K562 (cell line): ENCODE results near the gene ZFP64. TPM values are rescaled to one million over a fixed set of nuclear protein-coding genes. Genes with fewer than 3 reads are reported as not detected.
A peak's percentile ranks its signal among the peaks of the same experiment; 100 is the strongest.

Source experiments
- ARID4B ChIP-seq: sonication (generic); formaldehyde crosslinking; IDR thresholded peaks from 2 replicates; pipeline ENCODE4 v1.8.0; 2022; ENCODE audit warnings: mild to moderate bottlenecking, missing genetic modification reagents
- ERF ChIP-seq: fragments of 450-650 bp; formaldehyde crosslinking; IDR thresholded peaks from 2 replicates; pipeline ENCODE4 v1.4.0; 2020; ENCODE audit warnings: mild to moderate bottlenecking, mixed read lengths
- GTF2B ChIP-seq: IDR thresholded peaks from 2 replicates; pipeline ENCODE4 v1.6.1; 2011; ENCODE audit not compliant: insufficient read length; ENCODE audit errors: extremely low read depth
- HCFC1 ChIP-seq: IDR thresholded peaks from 2 replicates; pipeline ENCODE4 v1.6.1; 2012; ENCODE audit warnings: low read depth, low read length, improper control_type of control experiment
- ID3 ChIP-seq, 2 experiments: fragments of 250-450 bp in 1 of 2; fragments of 450-650 bp in 1 of 2; sonication (Bioruptor Pico) in 1 of 2; IDR thresholded peaks; 2 replicates each; pipeline versions ENCODE4 v1.6.1 to v1.8.0; 2016 to 2021; ENCODE audit warnings: mild to moderate bottlenecking in 2 of 2, moderate library complexity in 2 of 2, missing compliant biosample characterization in 1 of 2, missing genetic modification characterization in 1 of 2
- KAT2B ChIP-seq: IDR thresholded peaks from one replicate; pipeline ENCODE4 v1.6.1; 2012; ENCODE audit warnings: low read depth, mild to moderate bottlenecking, control low read depth, inconsistent platforms, low read length, moderate library complexity
- KDM4B ChIP-seq, 2 experiments: fragments of 450-650 bp in 1 of 2; sonication (generic) in 1 of 2; IDR thresholded peaks; 2 replicates each; pipeline ENCODE4 v1.6.1; 2016 to 2017; ENCODE audit warnings: borderline replicate concordance in 2 of 2, antibody characterized with exemption in 1 of 2, low read depth in 1 of 2, mild to moderate bottlenecking in 1 of 2
- NFRKB ChIP-seq: fragments of 450-650 bp; IDR thresholded peaks from 2 replicates; pipeline ENCODE4 v1.6.1; 2016; ENCODE audit warnings: low read depth
- NFXL1 ChIP-seq: fragments of 450-650 bp; formaldehyde crosslinking; IDR thresholded peaks from 2 replicates; pipeline ENCODE4 v1.4.0; 2021; ENCODE audit warnings: mild to moderate bottlenecking
- NR4A1 ChIP-seq, 2 experiments: fragments of 250-450 bp in 1 of 2; fragments of 450-650 bp in 1 of 2; sonication (Bioruptor Pico) in 1 of 2; IDR thresholded peaks; 2 replicates each; pipeline versions ENCODE4 v1.4.0 to v1.6.1; 2016 to 2020; ENCODE audit warnings: mild to moderate bottlenecking in 2 of 2, missing compliant biosample characterization in 1 of 2, missing genetic modification characterization in 1 of 2, moderate library complexity in 1 of 2
- PKNOX1 ChIP-seq: fragments of 450-650 bp; IDR thresholded peaks from 2 replicates; pipeline ENCODE4 v1.6.1; 2016
- STAG1 ChIP-seq: sonication (generic); formaldehyde crosslinking; IDR thresholded peaks from 2 replicates; pipeline ENCODE4 v1.5.0; 2020; ENCODE audit warnings: missing genetic modification reagents, borderline replicate concordance
- THRA ChIP-seq: fragments of 450-650 bp; IDR thresholded peaks from 2 replicates; pipeline ENCODE4 v1.6.1; 2017; ENCODE audit warnings: mild to moderate bottlenecking, moderate library complexity
- TRIM28 ChIP-seq: fragments of 450-650 bp; IDR thresholded peaks from 2 replicates; pipeline ENCODE4 v1.6.1; 2017
- ZNF263 ChIP-seq: sonication (generic); formaldehyde crosslinking; IDR thresholded peaks from 2 replicates; pipeline ENCODE4 v1.8.0; 2022; ENCODE audit warnings: mild to moderate bottlenecking, missing genetic modification reagents, borderline replicate concordance
- ZNF354B ChIP-seq: fragments of 250-450 bp; sonication (Bioruptor Pico); IDR thresholded peaks from 2 replicates; pipeline ENCODE4 v1.4.0; 2020
- polyA plus RNA-seq, 8 experiments: library from polyadenylated mRNA; depleted of rRNA in 4 of 8; stranded (reverse) in 5 of 8; unstranded in 3 of 8; fragments of >200 nt; fragmentation: Nextera tagmentation in 2 of 8; fragmentation: Illumina TruSeq in 1 of 8; extraction: Ambion mirVana in 2 of 8; extraction: Trizol in 1 of 8; gene quantifications; 2 replicates each; pipeline versions ENCODE4 v1.2.1 to v1.2.3, GENCODE V29; 2011 to 2014; ENCODE audit warnings: inconsistent platforms in 1 of 8, missing spikeins in 1 of 8
- total RNA-seq, 7 experiments: library from RNA; depleted of rRNA in 6 of 7; stranded (reverse); fragments of >200 nt in 6 of 7; fragmentation: Illumina TruSeq in 2 of 7; extraction: Trizol in 2 of 7; gene quantifications; 2 replicates each; pipeline versions ENCODE4 v1.2.1 to v1.2.3, GENCODE V29; 2011 to 2021; ENCODE audit warnings: low replicate concordance in 1 of 7

ZFP64 gene
- total and polyA plus RNA-seq, 9 of the 15 experiments (the other 6 are each of a cell fraction or from before 2014, with no cell fraction given): 1.4 to 13.4 (median 7.0) TPM

- TF ChIP-seq PKNOX1 (no peak), KDM4B (IDR thresholded peaks at IDR 0.05; ENCODE audit: borderline replicate concordance in 2 of 2, low read depth in 1 of 2) (peak in 1 of 2 experiments; percentile 64; a peak in 1 of 4 replicates), ARID4B (CRISPR knock-in tag) (no peak), NFRKB (0 out of 2 replicates have a peak, but pooled peaks have one; percentile 25), NFXL1 (no peak), ERF (CRISPR knock-in tag) (no peak), TRIM28 (no peak), ZNF263 (no peak), KAT2B (peak; percentile 60), ZNF354B (CRISPR knock-in tag) (no peak), STAG1 (CRISPR knock-in tag) (no peak), NR4A1 (CRISPR knock-in tag; IDR thresholded peaks at IDR 0.05) (no peak), NR4A1 (tag; IDR thresholded peaks at IDR 0.05) (no peak), THRA (no peak), HCFC1 (peak; percentile 45; the same call in 1 of the 2 replicates), GTF2B (no peak), ID3 (CRISPR knock-in tag; IDR thresholded peaks at IDR 0.05) (no peak), ID3 (tag; IDR thresholded peaks at IDR 0.05) (no peak)
Measured at GRCh38 chr20:52191132-52191915, at the start of gene ZFP64 (continued).
